Stomach smooth muscle (tissue), 2 donors: ENCODE data around the gene EFTUD2.

Source experiments
- H3K27ac ChIP-seq: one replicate; pipeline ENCODE4 v1.7.0; 2013; ENCODE audit warnings: mild to moderate bottlenecking, low read length, inconsistent platforms
- H3K27me3 ChIP-seq, 2 donors: one replicate each; pipeline ENCODE4 v1.7.0; 2013; ENCODE audit warnings: low read length in 2 of 2; ENCODE audit not compliant: insufficient read depth in 2 of 2, control insufficient read depth in 1 of 2
- H3K36me3 ChIP-seq, 2 donors: one replicate each; pipeline ENCODE4 v1.7.0; 2013; ENCODE audit warnings: low read length in 2 of 2; ENCODE audit not compliant: control insufficient read depth in 2 of 2, insufficient read depth in 2 of 2
- H3K4me1 ChIP-seq: one replicate; pipeline ENCODE4 v1.7.0; 2013; ENCODE audit warnings: low read length; ENCODE audit not compliant: control insufficient read depth, insufficient read depth
- H3K4me3 ChIP-seq, 2 donors: one replicate each; pipeline ENCODE4 v1.7.0; 2013; ENCODE audit warnings: low read length in 2 of 2
- H3K9ac ChIP-seq, 2 donors: one replicate each; pipeline ENCODE4 v1.7.0; 2013; ENCODE audit warnings: low read length in 2 of 2, mild to moderate bottlenecking in 1 of 2
- H3K9me3 ChIP-seq, 2 donors: one replicate each; pipeline ENCODE4 v1.7.0; 2013; ENCODE audit warnings: low read length in 2 of 2; ENCODE audit not compliant: control insufficient read depth in 2 of 2
- donor health status: healthy.
- donor health status: Pancreatic carcinoma.

Gene EFTUD2

GRCh38 chr17:44846206-44846605, 53.0 kb downstream of the EFTUD2 start:
- Histone ChIP-seq H3K9me3 (no peaks in the 10 kb centered on the region), H3K27ac (no peak overlapping the region), H3K4me3 (no peak overlapping the region), H3K9ac (no peak overlapping the region), H3K36me3 (peaks cover 8 to 12% of the 10 kb centered on the region in 2 donors), H3K27me3 (no peaks in the 10 kb centered on the region), H3K4me1 (peaks cover 18% of the 10 kb centered on the region)

GRCh38 chr17:44844390-44844830, 54.8 kb downstream of the EFTUD2 start:
- H3K9ac ChIP-seq = no peak overlapping the region
- peak overlapping the region; percentile 58 for H3K27ac ChIP-seq

GRCh38 chr17:44842748-44843147, 56.5 kb downstream of the EFTUD2 start:
- Histone ChIP-seq H3K27me3 (no peaks in the 10 kb centered on the region), H3K9ac (peak overlapping the region in 1 of 2 donors; percentile 6), H3K4me1 (peaks cover 22% of the 10 kb centered on the region), H3K4me3 (peak overlapping the region; percentile 21 to 40), H3K9me3 (no peaks in the 10 kb centered on the region), H3K36me3 (no peaks in the 10 kb centered on the region), H3K27ac (no peak overlapping the region)

More at GRCh38 chr17:44844390-44844830, 54.8 kb downstream of the EFTUD2 start:
- Histone ChIP-seq H3K27me3 (no peaks in the 10 kb centered on the region), H3K9me3 (no peaks in the 10 kb centered on the region), H3K4me1 (peaks cover 22% of the 10 kb centered on the region), H3K4me3 (no peak overlapping the region), H3K36me3 (no peaks in the 10 kb centered on the region)

- Histone ChIP-seq H3K4me3 (no peak overlapping the region), H3K9me3 (no peaks in the 10 kb centered on the region), H3K36me3 (no peaks in the 10 kb centered on the region), H3K27ac (no peak overlapping the region), H3K27me3 (no peaks in the 10 kb centered on the region), H3K4me1 (peaks cover 22% of the 10 kb centered on the region), H3K9ac (no peak overlapping the region)
Observed at GRCh38 chr17:44840936-44841335, 58.3 kb downstream of the EFTUD2 start.

- H3K27me3 ChIP-seq = no peaks in the 10 kb centered on the region
- H3K27ac ChIP-seq = no peak overlapping the region
- H3K36me3 ChIP-seq = no peaks in the 10 kb centered on the region
- no peaks in the 10 kb centered on the region for H3K9me3 ChIP-seq
- H3K9ac ChIP-seq = no peak overlapping the region
- peaks cover 22% of the 10 kb centered on the region for H3K4me1 ChIP-seq
- H3K4me3 ChIP-seq = no peak overlapping the region
Observed at GRCh38 chr17:44840274-44840673, 59.0 kb downstream of the EFTUD2 start.

GRCh38 chr17:44837196-44837595, 62.0 kb downstream of the EFTUD2 start:
- Histone ChIP-seq H3K27me3 (no peaks in the 10 kb centered on the region), H3K4me1 (peaks cover 3% of the 10 kb centered on the region), H3K4me3 (no peak overlapping the region), H3K9ac (no peak overlapping the region), H3K9me3 (no peaks in the 10 kb centered on the region), H3K36me3 (no peaks in the 10 kb centered on the region), H3K27ac (no peak overlapping the region)

GRCh38 chr17:44832805-44833204, 66.4 kb downstream of the EFTUD2 start:
- H3K4me1 ChIP-seq = peaks cover 6% of the 10 kb centered on the region
- no peaks in the 10 kb centered on the region for H3K36me3 ChIP-seq
- H3K9me3 ChIP-seq = no peaks in the 10 kb centered on the region
- no peak overlapping the region for H3K27ac ChIP-seq
- no peaks in the 10 kb centered on the region for H3K27me3 ChIP-seq
- H3K9ac ChIP-seq = no peak overlapping the region
- no peak overlapping the region for H3K4me3 ChIP-seq

GRCh38 chr17:44831371-44831770, 67.9 kb downstream of the EFTUD2 start:
- Histone ChIP-seq H3K9ac (no peak overlapping the region), H3K36me3 (no peaks in the 10 kb centered on the region), H3K4me1 (peaks cover 6% of the 10 kb centered on the region), H3K27me3 (no peaks in the 10 kb centered on the region), H3K4me3 (no peak overlapping the region), H3K9me3 (no peaks in the 10 kb centered on the region), H3K27ac (no peak overlapping the region)

GRCh38 chr17:44830359-44831288, 68.6 kb downstream of the EFTUD2 start:
- Histone ChIP-seq H3K4me1 (peaks cover 6% of the 10 kb centered on the region), H3K4me3 (peak overlapping the region; percentile 59 to 80), H3K36me3 (no peaks in the 10 kb centered on the region), H3K9ac (peak overlapping the region; percentile 47 to 76), H3K27me3 (no peaks in the 10 kb centered on the region), H3K27ac (peak overlapping the region; percentile 49), H3K9me3 (no peaks in the 10 kb centered on the region)

GRCh38 chr17:44829523-44830358, 69.5 kb downstream of the EFTUD2 start, which contains the start of gene GJC1:
GJC1 (minus strand) TSS chr17:44830287; CDS start chr17:44805817, 24,470 bp downstream.
- H3K4me1 ChIP-seq = peaks cover 6% of the 10 kb centered on the region
- H3K9ac ChIP-seq = peak within 1 kb of the TSS; percentile 47 to 76
- no peaks in the 10 kb centered on the region for H3K9me3 ChIP-seq
- H3K36me3 ChIP-seq = no peaks in the 10 kb centered on the region
- peak within 1 kb of the TSS; percentile 67 to 80 for H3K4me3 ChIP-seq
- H3K27me3 ChIP-seq = no peaks in the 10 kb centered on the region
- peak within 1 kb of the TSS; percentile 80 for H3K27ac ChIP-seq
